ENCODE results near the gene ZBTB21. TPM values are rescaled to one million over a fixed set of nuclear protein-coding genes. Genes with fewer than 3 reads are reported as not detected.

ZBTB21 gene
- total and polyA plus RNA-seq, 2 experiments from 2014 or later = 10.0 to 11.0 TPM

- no peak overlapping the region for H3K27ac ChIP-seq (ENCODE audit: low read depth)
- no peak overlapping the region for H2AFZ ChIP-seq
- Mint-ChIP-seq H3K4me3 (no peak overlapping the region), H3K36me3 (ENCODE audit: low read depth) (peaks cover 70% of the 10 kb centered on the region), H3K27me3 (ENCODE audit: insufficient read depth, low read depth, poor library complexity) (peaks cover 4% of the 10 kb centered on the region), H3K4me1 (no peaks in the 10 kb centered on the region), H3K9me3 (peaks cover 21% of the 10 kb centered on the region), H3K27ac (no peak overlapping the region)
- 0 out of 2 replicates have a peak, but pooled peaks cover 4% of the 10 kb centered on the region for H3K9me2 ChIP-seq (ENCODE audit: insufficient read depth)
- no peaks in the 10 kb centered on the region for H3K27me3 ChIP-seq (ENCODE audit: insufficient read depth)
- no peaks in the 10 kb centered on the region for H4K20me1 ChIP-seq (replicated peaks; ENCODE audit: insufficient read depth)
- H3K79me2 ChIP-seq (replicated peaks; ENCODE audit: insufficient read depth) = peaks cover 4% of the 10 kb centered on the region
- no peaks in the 10 kb centered on the region for H3K4me1 ChIP-seq (ENCODE audit: insufficient read depth)
- DNase-seq (ENCODE audit: low spot score) = no peak
- H3K4me2 ChIP-seq = no peak overlapping the region
- TF ChIP-seq ZNF462 (CRISPR knock-in tag; IDR thresholded peaks at IDR 0.05) (no peak), EZH2phosphoT487 (IDR thresholded peaks at IDR 0.05; ENCODE audit: unreplicated experiment) (no peak), ZNF114 (CRISPR knock-in tag; IDR thresholded peaks at IDR 0.05) (no peak), JUNB (IDR thresholded peaks at IDR 0.05; ENCODE audit: unreplicated experiment) (no peak), EZH2 (IDR thresholded peaks at IDR 0.05; ENCODE audit: low read depth, unreplicated experiment) (no peak), POLR2AphosphoS5 (IDR thresholded peaks at IDR 0.05; ENCODE audit: low read depth) (no peak), NANOG (IDR thresholded peaks at IDR 0.05; ENCODE audit: borderline replicate concordance) (no peak), STAT1 (IDR thresholded peaks at IDR 0.05; ENCODE audit: unreplicated experiment) (no peak), ZNF331 (CRISPR knock-in tag; IDR thresholded peaks at IDR 0.05; ENCODE audit: low read depth) (no peak), CREB1 (CRISPR knock-in tag; IDR thresholded peaks at IDR 0.05; ENCODE audit: low read depth) (no peak), ETS1 (IDR thresholded peaks at IDR 0.05) (no peak)
- TF ChIP-seq, protein P1, sequence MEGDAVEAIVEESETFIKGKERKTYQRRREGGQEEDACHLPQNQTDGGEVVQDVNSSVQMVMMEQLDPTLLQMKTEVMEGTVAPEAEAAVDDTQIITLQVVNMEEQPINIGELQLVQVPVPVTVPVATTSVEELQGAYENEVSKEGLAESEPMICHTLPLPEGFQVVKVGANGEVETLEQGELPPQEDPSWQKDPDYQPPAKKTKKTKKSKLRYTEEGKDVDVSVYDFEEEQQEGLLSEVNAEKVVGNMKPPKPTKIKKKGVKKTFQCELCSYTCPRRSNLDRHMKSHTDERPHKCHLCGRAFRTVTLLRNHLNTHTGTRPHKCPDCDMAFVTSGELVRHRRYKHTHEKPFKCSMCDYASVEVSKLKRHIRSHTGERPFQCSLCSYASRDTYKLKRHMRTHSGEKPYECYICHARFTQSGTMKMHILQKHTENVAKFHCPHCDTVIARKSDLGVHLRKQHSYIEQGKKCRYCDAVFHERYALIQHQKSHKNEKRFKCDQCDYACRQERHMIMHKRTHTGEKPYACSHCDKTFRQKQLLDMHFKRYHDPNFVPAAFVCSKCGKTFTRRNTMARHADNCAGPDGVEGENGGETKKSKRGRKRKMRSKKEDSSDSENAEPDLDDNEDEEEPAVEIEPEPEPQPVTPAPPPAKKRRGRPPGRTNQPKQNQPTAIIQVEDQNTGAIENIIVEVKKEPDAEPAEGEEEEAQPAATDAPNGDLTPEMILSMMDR (conservative IDR thresholded peaks at IDR 0.05; ENCODE audit: low read depth in 2 of 2) = no peak
- TF ChIP-seq, protein P2, sequence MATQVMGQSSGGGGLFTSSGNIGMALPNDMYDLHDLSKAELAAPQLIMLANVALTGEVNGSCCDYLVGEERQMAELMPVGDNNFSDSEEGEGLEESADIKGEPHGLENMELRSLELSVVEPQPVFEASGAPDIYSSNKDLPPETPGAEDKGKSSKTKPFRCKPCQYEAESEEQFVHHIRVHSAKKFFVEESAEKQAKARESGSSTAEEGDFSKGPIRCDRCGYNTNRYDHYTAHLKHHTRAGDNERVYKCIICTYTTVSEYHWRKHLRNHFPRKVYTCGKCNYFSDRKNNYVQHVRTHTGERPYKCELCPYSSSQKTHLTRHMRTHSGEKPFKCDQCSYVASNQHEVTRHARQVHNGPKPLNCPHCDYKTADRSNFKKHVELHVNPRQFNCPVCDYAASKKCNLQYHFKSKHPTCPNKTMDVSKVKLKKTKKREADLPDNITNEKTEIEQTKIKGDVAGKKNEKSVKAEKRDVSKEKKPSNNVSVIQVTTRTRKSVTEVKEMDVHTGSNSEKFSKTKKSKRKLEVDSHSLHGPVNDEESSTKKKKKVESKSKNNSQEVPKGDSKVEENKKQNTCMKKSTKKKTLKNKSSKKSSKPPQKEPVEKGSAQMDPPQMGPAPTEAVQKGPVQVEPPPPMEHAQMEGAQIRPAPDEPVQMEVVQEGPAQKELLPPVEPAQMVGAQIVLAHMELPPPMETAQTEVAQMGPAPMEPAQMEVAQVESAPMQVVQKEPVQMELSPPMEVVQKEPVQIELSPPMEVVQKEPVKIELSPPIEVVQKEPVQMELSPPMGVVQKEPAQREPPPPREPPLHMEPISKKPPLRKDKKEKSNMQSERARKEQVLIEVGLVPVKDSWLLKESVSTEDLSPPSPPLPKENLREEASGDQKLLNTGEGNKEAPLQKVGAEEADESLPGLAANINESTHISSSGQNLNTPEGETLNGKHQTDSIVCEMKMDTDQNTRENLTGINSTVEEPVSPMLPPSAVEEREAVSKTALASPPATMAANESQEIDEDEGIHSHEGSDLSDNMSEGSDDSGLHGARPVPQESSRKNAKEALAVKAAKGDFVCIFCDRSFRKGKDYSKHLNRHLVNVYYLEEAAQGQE (IDR thresholded peaks at IDR 0.05; ENCODE audit: unreplicated experiment) = no peak
- H3F3A ChIP-seq (replicated peaks; ENCODE audit: low read depth) = no peaks in the 10 kb centered on the region
- H3K36me3 ChIP-seq (ENCODE audit: insufficient read depth) = peaks cover 10% of the 10 kb centered on the region; the same call in 1 of the 2 replicates
- no peak overlapping the region for H3K4me3 ChIP-seq
- no peak for ATAC-seq
Observed at GRCh38 chr21:41992576-41992975, 17.6 kb downstream of the ZBTB21 start.
